Uterus (tissue), 2 donors: ENCODE measurements around the gene GYPB.
"Not testable (repeated sequence)": the region's sequence is repeated elsewhere in the genome, so short reads cannot be mapped to it uniquely, and the experiment has no call there.

Experiments
- POLR2A ChIP-seq, 2 donors: fragments of 450-650 bp; IDR thresholded peaks; one replicate each; pipeline ENCODE4 v1.6.1; 2016; ENCODE audit warnings: antibody characterized with exemption in 2 of 2, mild to moderate bottlenecking in 1 of 2, moderate library complexity in 1 of 2
- TF ChIP-seq, protein P1 (sequence below), 4 experiments: fragments of 200-600 bp in 2 of 4; fragments of 450-650 bp in 2 of 4; sonication (generic) in 2 of 4; IDR thresholded peaks; one replicate each; pipeline ENCODE4 v1.5.1; 2016 to 2019; ENCODE audit warnings: antibody characterized with exemption in 4 of 4, mild to moderate bottlenecking in 2 of 4, moderate library complexity in 1 of 4

GRCh38 chr4:143975527-143975926, 43.7 kb downstream of the GYPB start:
- TF ChIP-seq, protein P1, sequence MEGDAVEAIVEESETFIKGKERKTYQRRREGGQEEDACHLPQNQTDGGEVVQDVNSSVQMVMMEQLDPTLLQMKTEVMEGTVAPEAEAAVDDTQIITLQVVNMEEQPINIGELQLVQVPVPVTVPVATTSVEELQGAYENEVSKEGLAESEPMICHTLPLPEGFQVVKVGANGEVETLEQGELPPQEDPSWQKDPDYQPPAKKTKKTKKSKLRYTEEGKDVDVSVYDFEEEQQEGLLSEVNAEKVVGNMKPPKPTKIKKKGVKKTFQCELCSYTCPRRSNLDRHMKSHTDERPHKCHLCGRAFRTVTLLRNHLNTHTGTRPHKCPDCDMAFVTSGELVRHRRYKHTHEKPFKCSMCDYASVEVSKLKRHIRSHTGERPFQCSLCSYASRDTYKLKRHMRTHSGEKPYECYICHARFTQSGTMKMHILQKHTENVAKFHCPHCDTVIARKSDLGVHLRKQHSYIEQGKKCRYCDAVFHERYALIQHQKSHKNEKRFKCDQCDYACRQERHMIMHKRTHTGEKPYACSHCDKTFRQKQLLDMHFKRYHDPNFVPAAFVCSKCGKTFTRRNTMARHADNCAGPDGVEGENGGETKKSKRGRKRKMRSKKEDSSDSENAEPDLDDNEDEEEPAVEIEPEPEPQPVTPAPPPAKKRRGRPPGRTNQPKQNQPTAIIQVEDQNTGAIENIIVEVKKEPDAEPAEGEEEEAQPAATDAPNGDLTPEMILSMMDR (IDR thresholded peaks at IDR 0.05), result not testable (repeated sequence)
- not testable (repeated sequence) for TF ChIP-seq POLR2A (IDR thresholded peaks at IDR 0.05)
